Astrocyte (in vitro differentiated cells and primary cell): ENCODE data around the gene SBF2. TPM values are rescaled to one million over a fixed set of nuclear protein-coding genes. Genes with fewer than 3 reads are reported as not detected.
A peak's percentile ranks its signal among the peaks of the same experiment; 100 is the strongest.
"Not testable (repeated sequence)": the region's sequence is repeated elsewhere in the genome, so short reads cannot be mapped to it uniquely, and the experiment has no call there.

Source experiments
- DNase-seq: peaks from one replicate; pipeline ENCODE4 v3.0.0-alpha.2; 2010; ENCODE audit warnings: low read depth
- FAIRE-seq: peaks from 2 replicates; lab custom pipeline; 2011; peaks lifted over from hg19 to GRCh38; lab: Jason Lieb, UNC
- H2AFZ ChIP-seq: 2 replicates; pipeline ENCODE4 v1.6.0; 2012; ENCODE audit warnings: low read depth, low read length, inconsistent platforms
- H3K27ac ChIP-seq: 2 replicates; pipeline ENCODE4 v1.5.1; 2011; ENCODE audit warnings: low read depth, low read length, inconsistent platforms
- H3K27me3 ChIP-seq: 2 replicates; pipeline ENCODE4 v1.6.0; 2011; ENCODE audit warnings: low read length, inconsistent platforms; ENCODE audit not compliant: insufficient read depth
- H3K36me3 ChIP-seq: 2 replicates; pipeline ENCODE4 v1.5.1; 2011; ENCODE audit warnings: low read length, inconsistent platforms; ENCODE audit not compliant: insufficient read depth
- H3K4me1 ChIP-seq: 2 replicates; pipeline ENCODE4 v1.5.1; 2011; ENCODE audit warnings: low read length, inconsistent platforms; ENCODE audit not compliant: insufficient read depth
- H3K4me2 ChIP-seq: 2 replicates; pipeline ENCODE4 v1.6.0; 2012; ENCODE audit warnings: low read length, inconsistent platforms
- H3K4me3 ChIP-seq: 2 replicates; pipeline ENCODE4 v1.5.1; 2011; ENCODE audit warnings: low read depth, mild to moderate bottlenecking, low read length, inconsistent platforms; ENCODE audit not compliant: insufficient read depth
- H3K79me2 ChIP-seq: 2 replicates; pipeline ENCODE4 v1.6.0; 2012; ENCODE audit warnings: mild to moderate bottlenecking, low read length, inconsistent platforms; ENCODE audit not compliant: insufficient read depth
- H3K9ac ChIP-seq: 2 replicates; pipeline ENCODE4 v1.6.0; 2012; ENCODE audit warnings: mild to moderate bottlenecking, low read length, inconsistent platforms
- H3K9me3 ChIP-seq: 2 replicates; pipeline ENCODE4 v1.5.1; 2012; ENCODE audit warnings: low read depth, mild to moderate bottlenecking, low read length, inconsistent platforms; ENCODE audit not compliant: insufficient read depth
- H4K20me1 ChIP-seq: 2 replicates; pipeline ENCODE4 v1.6.0; 2012; ENCODE audit warnings: low read length, inconsistent platforms; ENCODE audit not compliant: insufficient read depth
- H3K27ac Mint-ChIP-seq: one replicate; pipeline ENCODE4 v1.8.0; 2021; ENCODE audit warnings: mild to moderate bottlenecking, mixed read lengths; ENCODE audit not compliant: unreplicated experiment
- H3K27me3 Mint-ChIP-seq: one replicate; pipeline ENCODE4 v1.8.0; 2021; ENCODE audit warnings: low read depth, mixed read lengths; ENCODE audit not compliant: unreplicated experiment
- H3K36me3 Mint-ChIP-seq: one replicate; pipeline ENCODE4 v1.8.0; 2021; ENCODE audit warnings: low read depth, mixed read lengths; ENCODE audit not compliant: unreplicated experiment
- H3K4me1 Mint-ChIP-seq: one replicate; pipeline ENCODE4 v1.8.0; 2021; ENCODE audit warnings: low read depth, mixed read lengths; ENCODE audit not compliant: unreplicated experiment
- H3K4me3 Mint-ChIP-seq: one replicate; pipeline ENCODE4 v1.8.0; 2021; ENCODE audit warnings: mild to moderate bottlenecking, moderate library complexity, mixed read lengths; ENCODE audit not compliant: unreplicated experiment
- H3K9me3 Mint-ChIP-seq: one replicate; pipeline ENCODE4 v1.8.0; 2021; ENCODE audit warnings: mild to moderate bottlenecking, mixed read lengths; ENCODE audit not compliant: unreplicated experiment
- CTCF ChIP-seq: IDR thresholded peaks from 2 replicates; pipeline ENCODE4 v1.5.1; 2011; ENCODE audit warnings: low read depth, mild to moderate bottlenecking, inconsistent platforms, low read length, moderate library complexity; ENCODE audit not compliant: insufficient read depth
- EZH2 ChIP-seq: IDR thresholded peaks from 2 replicates; pipeline ENCODE4 v1.6.1; 2012; ENCODE audit warnings: mild to moderate bottlenecking, low read length, inconsistent platforms; ENCODE audit not compliant: insufficient read depth
- total RNA-seq: library from RNA; stranded (reverse); gene quantifications from 2 replicates; pipeline ENCODE4 v1.2.1, GENCODE V29; 2021

Gene SBF2
- total RNA-seq, 1 donor from 2014 or later, result 50.0 TPM

- TF ChIP-seq EZH2 (no peak), CTCF (no peak)
- Histone ChIP-seq H3K4me2 (no peak overlapping the region), H3K27ac (no peak overlapping the region), H4K20me1 (peaks cover 14% of the 10 kb centered on the region), H3K9me3 (no peaks in the 10 kb centered on the region), H3K4me3 (no peak overlapping the region), H3K27me3 (no peaks in the 10 kb centered on the region), H3K9ac (no peak overlapping the region), H2AFZ (no peak overlapping the region), H3K79me2 (peaks cover 13% of the 10 kb centered on the region), H3K4me1 (peaks cover 6% of the 10 kb centered on the region), H3K36me3 (no peaks in the 10 kb centered on the region)
- Mint-ChIP-seq H3K4me1 (peaks cover 19% of the 10 kb centered on the region), H3K9me3 (no peaks in the 10 kb centered on the region), H3K27ac (no peak overlapping the region), H3K27me3 (no peaks in the 10 kb centered on the region), H3K36me3 (no peaks in the 10 kb centered on the region), H3K4me3 (no peak overlapping the region)
- DNase-seq, result no peak
- FAIRE-seq, result peak; percentile 73
Measured at GRCh38 chr11:10267821-10268220, 26.2 kb downstream of the SBF2 start.

- Histone ChIP-seq H3K27me3 (no peaks in the 10 kb centered on the region), H3K4me1 (peaks cover 6% of the 10 kb centered on the region), H3K9ac (no peak overlapping the region), H3K9me3 (no peaks in the 10 kb centered on the region), H3K27ac (no peak overlapping the region), H4K20me1 (peaks cover 14% of the 10 kb centered on the region), H3K4me3 (no peak overlapping the region), H3K36me3 (no peaks in the 10 kb centered on the region), H3K79me2 (peaks cover 15% of the 10 kb centered on the region), H3K4me2 (no peak overlapping the region), H2AFZ (no peak overlapping the region)
- Mint-ChIP-seq H3K4me3 (no peak overlapping the region), H3K27me3 (no peaks in the 10 kb centered on the region), H3K9me3 (no peaks in the 10 kb centered on the region), H3K27ac (no peak overlapping the region), H3K4me1 (peaks cover 27% of the 10 kb centered on the region), H3K36me3 (no peaks in the 10 kb centered on the region)
- DNase-seq (no peak), FAIRE-seq (peak; percentile 80)
- TF ChIP-seq EZH2, result no peak
- TF ChIP-seq CTCF, result no peak
Measured at GRCh38 chr11:10265936-10266335, 28.1 kb downstream of the SBF2 start.

GRCh38 chr11:10264716-10265115 is 29.3 kb downstream of the SBF2 start:
- H3K4me1 ChIP-seq, H3K9me3 ChIP-seq, H3K27ac ChIP-seq, H3K4me3 ChIP-seq, H3K27me3 Mint-ChIP-seq, H2AFZ ChIP-seq, H3K36me3 ChIP-seq, H3K9me3 Mint-ChIP-seq, H3K27me3 ChIP-seq, FAIRE-seq, H3K4me2 ChIP-seq, H3K9ac ChIP-seq, H3K36me3 Mint-ChIP-seq, H3K4me3 Mint-ChIP-seq, DNase-seq, H3K27ac Mint-ChIP-seq: not testable (repeated sequence)
- peaks cover 11% of the 10 kb centered on the region for H4K20me1 ChIP-seq
- H3K79me2 ChIP-seq, result peaks cover 19% of the 10 kb centered on the region
- H3K4me1 Mint-ChIP-seq, result peaks cover 27% of the 10 kb centered on the region
